HG03064 (cell line): ENCODE results near the gene SLC2A8.

Experiments
- ATAC-seq: cut with Tn5 transposase; IDR thresholded peaks from one replicate; pipeline ENCODE4 v1.9.1; 2021; ENCODE audit warnings: low read depth; ENCODE audit not compliant: unreplicated experiment

Gene SLC2A8, protein sequence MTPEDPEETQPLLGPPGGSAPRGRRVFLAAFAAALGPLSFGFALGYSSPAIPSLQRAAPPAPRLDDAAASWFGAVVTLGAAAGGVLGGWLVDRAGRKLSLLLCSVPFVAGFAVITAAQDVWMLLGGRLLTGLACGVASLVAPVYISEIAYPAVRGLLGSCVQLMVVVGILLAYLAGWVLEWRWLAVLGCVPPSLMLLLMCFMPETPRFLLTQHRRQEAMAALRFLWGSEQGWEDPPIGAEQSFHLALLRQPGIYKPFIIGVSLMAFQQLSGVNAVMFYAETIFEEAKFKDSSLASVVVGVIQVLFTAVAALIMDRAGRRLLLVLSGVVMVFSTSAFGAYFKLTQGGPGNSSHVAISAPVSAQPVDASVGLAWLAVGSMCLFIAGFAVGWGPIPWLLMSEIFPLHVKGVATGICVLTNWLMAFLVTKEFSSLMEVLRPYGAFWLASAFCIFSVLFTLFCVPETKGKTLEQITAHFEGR

DNA sequence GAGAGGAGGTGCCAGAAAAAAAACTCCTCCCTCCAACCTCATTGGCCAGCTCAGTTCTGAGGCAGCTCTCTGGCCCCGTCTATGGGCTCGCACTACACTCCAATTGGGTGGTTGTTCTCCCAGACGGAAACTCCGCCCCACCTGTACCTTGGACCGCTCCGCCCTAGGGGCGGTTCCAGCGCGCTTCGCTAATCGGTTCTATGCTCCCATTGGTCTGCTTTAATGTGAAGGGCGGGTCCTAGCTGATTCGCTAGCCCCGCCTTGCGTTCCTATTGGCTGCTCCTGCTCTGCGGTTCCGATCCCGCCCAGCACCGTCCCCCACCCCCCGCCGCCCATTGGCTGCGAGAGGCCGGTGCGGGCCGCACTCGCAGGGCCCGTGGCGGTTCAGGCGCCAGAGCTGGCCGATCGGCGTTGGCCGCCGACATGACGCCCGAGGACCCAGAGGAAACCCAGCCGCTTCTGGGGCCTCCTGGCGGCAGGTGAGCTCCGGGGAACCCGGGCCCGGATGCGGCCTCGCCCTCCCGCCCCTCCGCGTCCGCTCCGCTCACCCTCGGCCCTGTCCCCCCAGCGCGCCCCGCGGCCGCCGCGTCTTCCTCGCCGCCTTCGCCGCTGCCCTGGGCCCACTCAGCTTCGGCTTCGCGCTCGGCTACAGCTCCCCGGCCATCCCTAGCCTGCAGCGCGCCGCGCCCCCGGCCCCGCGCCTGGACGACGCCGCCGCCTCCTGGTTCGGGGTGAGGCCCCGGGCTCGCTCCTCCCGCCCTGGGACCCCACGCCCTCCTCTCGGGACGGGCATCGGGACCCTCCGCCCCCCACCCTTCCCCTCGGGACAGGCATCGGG lies at the start of gene SLC2A8:
TSS of gene SLC2A8 (plus strand) at position 362 of the 838 bp plus-strand sequence. CDS start at position 424, 62 bp downstream.
- peak; percentile 91 for ATAC-seq

DNA sequence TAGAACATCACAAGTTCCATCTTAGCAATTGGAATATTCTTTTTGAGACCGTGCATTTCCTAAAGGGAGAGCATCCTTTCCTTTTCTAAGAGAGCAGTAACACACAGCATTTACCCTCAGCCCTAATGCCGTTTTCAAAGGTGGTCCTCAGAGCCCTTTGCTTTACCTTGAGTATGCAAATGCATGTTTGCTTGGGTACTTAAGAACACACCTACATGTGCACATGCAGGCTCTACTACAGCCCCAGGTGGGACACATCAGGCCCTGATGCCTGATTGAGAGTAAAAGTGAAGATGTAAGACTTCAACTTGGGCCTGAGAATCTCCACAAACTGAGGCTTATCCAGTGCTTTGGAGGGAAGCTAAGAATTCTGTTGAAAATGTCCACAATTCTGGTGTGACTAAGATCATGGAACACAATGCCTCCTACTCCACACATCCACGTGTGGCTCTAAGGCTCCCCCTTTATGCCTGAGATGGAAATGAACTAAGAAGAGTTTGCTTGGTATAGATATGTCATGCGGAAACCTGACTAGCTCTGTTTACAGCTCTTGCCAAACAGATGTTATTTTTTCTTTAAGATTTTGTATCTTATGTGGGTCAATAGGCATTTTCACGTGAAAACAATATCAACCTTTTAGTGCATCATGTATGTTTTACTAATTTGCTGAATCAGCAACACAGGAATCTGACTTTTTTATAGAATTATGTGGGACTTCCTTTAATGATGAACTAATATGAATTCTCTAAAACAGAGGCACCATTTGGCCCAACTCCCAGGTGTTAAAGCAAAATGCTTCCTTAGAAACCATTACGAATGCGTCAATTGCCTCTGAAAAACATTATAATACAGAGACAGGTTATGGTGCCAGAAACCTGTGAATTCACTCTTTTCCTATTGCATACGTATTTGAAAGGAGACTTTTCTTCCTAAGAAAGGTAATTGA lies 48.9 kb upstream of the SLC2A8 start:
- no peak for ATAC-seq

GRCh38 chr9:127349483-127350113 lies 47.4 kb upstream of the SLC2A8 start:
- no peak for ATAC-seq

DNA sequence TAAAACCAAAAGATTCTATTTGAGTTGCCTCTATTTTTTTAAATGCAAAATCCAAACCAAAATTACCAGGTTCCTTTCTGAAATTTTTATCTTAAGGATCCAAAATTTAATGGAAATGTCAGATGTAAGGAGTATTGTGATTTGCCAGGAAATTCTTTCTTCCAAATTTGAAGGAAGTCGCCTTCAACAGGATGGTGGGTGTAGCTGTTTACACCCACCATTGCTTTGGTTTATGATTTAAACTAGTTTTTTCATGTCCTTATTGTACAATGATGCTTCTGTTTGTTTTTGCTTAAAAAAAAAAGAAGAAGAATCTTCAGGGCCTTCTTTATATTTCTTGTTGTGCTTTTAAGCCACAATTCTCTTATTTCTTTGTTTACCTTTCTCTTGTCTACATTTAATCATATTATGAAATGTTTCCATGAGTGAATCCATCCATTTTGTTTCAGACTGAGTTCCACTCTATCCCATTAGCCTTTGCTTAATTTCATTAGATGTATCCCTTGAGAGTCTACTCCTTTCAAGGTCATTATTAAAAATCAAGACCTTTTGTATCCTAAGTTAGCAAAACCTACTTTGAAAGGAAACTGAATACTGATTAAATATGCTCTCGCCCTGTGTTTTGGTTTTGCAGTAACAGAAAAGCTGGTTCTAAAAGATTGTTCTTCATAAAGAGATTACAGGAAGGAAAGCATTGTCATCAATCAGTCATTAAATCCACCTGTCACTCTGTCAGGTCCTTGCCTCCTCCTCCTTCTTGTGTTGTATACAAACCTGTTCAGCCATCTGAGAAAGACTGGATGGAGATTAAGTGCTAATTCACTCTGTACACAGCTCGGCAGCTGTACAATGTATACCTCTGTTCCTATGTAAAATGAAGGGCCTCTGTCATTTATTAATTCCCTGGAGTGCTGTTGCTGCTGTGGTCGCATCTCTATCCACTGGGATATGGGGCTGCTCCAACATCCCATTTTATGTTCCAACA lies 45.5 kb upstream of the SLC2A8 start:
- ATAC-seq = no peak

DNA sequence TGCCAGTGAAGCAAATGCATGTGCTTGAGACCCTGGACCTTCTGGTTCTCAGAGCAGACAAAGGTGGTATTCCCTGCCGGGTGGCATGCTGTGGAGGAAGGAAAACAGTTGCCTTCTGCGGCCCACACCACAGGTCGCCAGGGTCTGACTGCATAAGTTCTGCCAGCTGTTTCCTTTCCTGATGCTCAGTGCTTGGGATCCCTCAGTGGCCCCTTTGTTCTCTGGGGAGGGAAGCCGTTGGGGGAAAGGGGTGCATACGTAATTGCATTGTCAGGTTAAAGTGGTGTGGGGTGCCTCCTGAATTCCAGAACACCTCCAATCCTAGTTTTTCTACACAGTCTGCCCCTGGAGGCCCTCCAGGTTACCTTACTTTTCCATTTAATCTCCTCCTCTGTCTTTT lies 43.1 kb upstream of the SLC2A8 start:
- no peak for ATAC-seq

DNA sequence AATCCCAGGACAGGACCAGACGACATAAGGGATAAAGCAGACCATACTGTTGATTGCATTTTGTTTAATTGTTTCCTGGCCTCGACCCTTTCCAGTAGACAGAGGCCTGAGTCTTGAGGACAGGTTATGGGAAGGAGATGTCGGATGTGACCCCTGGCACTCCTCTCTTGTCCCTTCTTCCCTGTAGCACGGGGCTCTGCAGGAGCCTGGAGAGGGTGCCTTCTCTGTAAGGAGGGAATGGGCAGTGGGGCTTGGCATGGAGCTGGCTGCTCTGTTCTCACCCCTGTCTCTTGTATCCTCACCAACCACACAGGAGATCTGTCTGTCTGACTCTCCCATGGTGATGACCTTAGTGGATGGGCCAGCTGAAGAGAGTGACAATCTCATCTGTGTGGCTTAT lies 40.1 kb upstream of the SLC2A8 start:
- ATAC-seq = no peak

GRCh38 chr9:127358023-127358535 lies 38.9 kb upstream of the SLC2A8 start:
- no peak for ATAC-seq

GRCh38 chr9:127358770-127359169 lies 38.2 kb upstream of the SLC2A8 start:
- ATAC-seq = no peak

DNA sequence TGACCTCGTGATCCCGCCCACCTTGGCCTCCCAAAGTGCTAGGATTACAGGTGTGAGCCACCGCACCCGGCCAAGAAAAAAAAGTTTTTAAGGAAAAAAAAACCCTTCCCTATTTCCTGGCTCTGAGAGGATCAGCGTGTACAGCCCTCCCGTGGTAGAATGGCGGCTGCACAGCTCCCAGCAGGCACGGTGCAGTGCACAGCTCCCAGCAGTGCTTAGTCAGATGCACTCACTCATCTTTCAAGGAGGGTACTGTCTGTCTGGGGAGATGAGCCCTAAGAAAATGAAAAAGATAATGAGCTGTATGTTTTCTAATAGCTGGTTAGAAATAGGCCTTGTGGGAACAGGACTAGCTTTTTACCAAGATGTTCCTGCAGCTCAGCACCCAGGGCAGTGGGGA lies 36.7 kb upstream of the SLC2A8 start:
- no peak for ATAC-seq

- no peak for ATAC-seq
These were observed 36.1 kb upstream of the SLC2A8 start for GRCh38 chr9:127360829-127361228.

GRCh38 chr9:127361561-127361960 lies 35.4 kb upstream of the SLC2A8 start:
- ATAC-seq = no peak

DNA sequence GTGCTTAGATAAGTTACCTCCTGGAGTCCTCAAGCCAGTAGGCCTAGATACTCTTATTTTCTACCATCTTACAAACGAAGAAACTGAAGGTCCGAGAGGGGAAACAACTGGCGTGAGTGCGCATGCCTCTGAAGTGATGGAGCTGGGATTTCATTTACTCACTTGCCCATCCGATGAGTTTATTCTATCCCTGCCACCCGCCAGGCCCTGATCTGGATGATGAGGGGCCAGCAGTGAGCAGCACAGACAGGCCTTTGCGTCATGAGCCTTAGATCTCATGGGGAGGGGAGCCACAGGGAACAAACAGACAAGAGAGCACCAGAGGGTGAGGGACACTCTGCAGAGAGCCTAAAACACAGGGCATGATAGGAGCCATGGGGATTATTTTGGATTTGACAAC lies 34.1 kb upstream of the SLC2A8 start:
- no peak for ATAC-seq

DNA sequence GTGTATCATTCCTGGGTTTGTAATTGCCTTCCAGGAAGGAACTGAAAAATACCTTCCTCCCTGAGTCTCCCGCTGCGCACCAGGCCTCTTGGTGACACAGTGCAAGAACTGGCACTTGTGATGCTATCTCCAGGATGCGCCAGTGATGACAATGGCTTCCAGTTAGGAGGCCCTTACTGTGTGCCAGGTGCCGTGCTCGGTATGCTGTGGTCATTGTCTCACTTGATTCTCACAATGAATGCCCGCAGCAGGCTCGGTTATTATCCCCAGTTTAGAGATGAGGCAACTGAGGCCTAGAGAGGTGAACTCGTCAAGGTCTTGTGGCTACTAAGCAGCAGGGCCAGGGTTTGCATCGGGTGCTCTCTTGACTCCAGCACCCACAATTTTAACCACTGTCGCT lies 31.5 kb upstream of the SLC2A8 start:
- ATAC-seq = no peak

DNA sequence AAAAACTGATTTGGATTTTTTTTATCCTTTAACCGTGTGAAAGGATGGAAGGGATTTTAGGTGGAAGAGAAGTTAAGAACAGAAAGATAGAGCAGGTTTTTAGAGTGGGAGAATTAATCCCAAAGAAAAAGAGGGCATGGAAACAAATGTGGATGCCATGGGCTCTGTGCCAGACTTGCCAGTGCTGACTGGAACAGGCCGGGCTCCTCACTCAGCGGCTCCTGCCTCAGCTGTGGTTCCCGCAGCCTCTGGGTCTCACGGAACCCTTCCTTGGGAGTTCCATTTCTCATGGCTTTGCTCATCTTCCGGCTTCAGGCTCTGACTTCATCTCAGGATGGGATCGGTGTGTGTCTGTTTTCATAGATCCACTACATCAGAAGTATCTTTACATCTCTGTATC lies 30.4 kb upstream of the SLC2A8 start:
- ATAC-seq = no peak

GRCh38 chr9:127368852-127369402 lies 28.0 kb upstream of the SLC2A8 start:
- ATAC-seq = no peak

GRCh38 chr9:127369428-127369827 lies 27.5 kb upstream of the SLC2A8 start:
- no peak for ATAC-seq

DNA sequence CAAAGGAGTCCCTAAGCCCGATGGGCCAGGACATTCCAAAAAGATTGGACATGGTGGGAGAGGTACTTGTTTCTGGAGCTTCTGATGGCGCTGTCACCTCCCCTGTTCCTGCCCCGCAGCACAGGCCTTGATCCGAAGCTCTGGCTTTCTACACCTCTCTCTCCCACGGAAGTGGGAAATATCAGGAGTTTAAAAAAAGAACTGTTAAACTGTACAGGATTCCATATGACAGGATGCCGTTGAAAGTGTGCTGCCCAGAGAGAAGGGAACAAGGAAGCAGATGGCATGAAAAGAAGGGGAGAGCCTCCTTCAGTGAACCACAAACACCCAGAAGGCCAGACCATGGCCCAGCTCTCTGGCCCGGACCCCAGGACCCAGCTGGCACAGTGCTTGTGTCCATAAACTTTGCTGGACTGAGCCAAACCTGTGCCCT lies 26.8 kb upstream of the SLC2A8 start:
- ATAC-seq = no peak
